Measurements from ENCODE around the gene RPL7A. TPM values are rescaled to one million over a fixed set of nuclear protein-coding genes. Genes with fewer than 3 reads are reported as not detected.
"Not testable (repeated sequence)": the region's sequence is repeated elsewhere in the genome, so short reads cannot be mapped to it uniquely, and the experiment has no call there.

RPL7A gene
- total RNA-seq, 4 donors from 2014 or later: 1,813 to 2,244 (median 1,961) TPM

DNA sequence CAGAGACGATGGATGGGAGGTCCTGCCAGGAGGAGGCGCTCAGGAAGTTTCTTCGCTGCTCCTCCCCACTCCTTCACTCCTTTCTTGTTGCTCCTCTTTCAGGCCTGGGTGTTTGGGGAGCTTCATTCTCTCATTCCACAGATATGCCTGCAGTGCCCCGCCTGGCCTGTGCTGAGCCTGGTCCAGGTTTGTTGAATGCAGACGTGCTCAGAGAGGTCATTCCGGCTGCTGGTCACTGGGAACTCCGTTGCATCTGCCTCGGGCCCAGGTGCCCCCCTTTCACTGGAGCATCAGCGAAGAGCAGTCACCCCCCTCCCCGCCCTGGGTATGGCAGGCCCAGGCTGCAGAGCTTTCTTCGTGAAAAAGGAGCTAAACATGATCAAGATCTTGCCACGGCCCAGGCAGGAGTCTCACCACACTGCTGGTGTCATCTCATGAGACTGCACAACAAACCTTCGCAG is 27.6 kb upstream of the RPL7A start:
- no peak for ATAC-seq (ENCODE audit: low FRiP score)
- TF ChIP-seq, protein P1, sequence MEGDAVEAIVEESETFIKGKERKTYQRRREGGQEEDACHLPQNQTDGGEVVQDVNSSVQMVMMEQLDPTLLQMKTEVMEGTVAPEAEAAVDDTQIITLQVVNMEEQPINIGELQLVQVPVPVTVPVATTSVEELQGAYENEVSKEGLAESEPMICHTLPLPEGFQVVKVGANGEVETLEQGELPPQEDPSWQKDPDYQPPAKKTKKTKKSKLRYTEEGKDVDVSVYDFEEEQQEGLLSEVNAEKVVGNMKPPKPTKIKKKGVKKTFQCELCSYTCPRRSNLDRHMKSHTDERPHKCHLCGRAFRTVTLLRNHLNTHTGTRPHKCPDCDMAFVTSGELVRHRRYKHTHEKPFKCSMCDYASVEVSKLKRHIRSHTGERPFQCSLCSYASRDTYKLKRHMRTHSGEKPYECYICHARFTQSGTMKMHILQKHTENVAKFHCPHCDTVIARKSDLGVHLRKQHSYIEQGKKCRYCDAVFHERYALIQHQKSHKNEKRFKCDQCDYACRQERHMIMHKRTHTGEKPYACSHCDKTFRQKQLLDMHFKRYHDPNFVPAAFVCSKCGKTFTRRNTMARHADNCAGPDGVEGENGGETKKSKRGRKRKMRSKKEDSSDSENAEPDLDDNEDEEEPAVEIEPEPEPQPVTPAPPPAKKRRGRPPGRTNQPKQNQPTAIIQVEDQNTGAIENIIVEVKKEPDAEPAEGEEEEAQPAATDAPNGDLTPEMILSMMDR (IDR thresholded peaks at IDR 0.05): no peak
- DNase-seq (ENCODE audit: low spot score): no peak

DNA sequence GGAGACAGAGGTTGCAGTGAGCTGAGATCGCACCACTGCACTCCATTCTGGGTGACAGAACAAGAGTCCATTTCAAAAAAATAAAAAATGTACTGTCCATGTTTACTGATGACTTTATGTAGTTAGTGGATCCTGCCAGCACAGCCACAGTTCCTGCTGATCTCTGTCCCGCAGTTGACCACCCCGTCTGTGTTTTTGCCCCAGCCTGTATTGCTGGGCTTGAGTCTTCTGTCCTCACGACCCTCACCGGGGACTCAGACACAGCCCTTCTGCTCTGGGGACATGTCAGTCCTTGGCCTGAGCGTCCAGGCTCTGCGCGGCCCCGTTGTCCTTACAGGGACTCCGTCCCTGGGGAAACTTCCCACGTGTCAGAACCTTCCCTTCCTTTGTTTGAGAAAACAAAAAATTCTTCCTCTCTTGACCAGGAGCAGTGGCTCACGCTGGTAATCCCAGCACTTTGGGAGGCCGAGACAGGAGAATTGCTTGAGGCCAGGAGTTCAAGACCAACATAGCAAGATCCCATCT is 26.5 kb upstream of the RPL7A start:
- ATAC-seq (ENCODE audit: low FRiP score) (no peak), DNase-seq (ENCODE audit: low spot score) (no peak)
- TF ChIP-seq, protein P1 (IDR thresholded peaks at IDR 0.05): no peak

- no peak for ATAC-seq (ENCODE audit: low FRiP score)
- no peak for DNase-seq (ENCODE audit: low spot score)
- TF ChIP-seq, protein P1 (IDR thresholded peaks at IDR 0.05): no peak
These were observed 25.3 kb upstream of the RPL7A start for GRCh38 chr9:133322701-133323100.

- DNase-seq (ENCODE audit: low spot score): no peak
- TF ChIP-seq, protein P1 (IDR thresholded peaks at IDR 0.05): no peak
- no peak for ATAC-seq (ENCODE audit: low FRiP score)
These were observed 24.8 kb upstream of the RPL7A start for GRCh38 chr9:133323211-133323610.

- DNase-seq (ENCODE audit: low spot score) (no peak), ATAC-seq (ENCODE audit: low FRiP score) (no peak)
- TF ChIP-seq, protein P1 (IDR thresholded peaks at IDR 0.05): no peak
These were observed 23.9 kb upstream of the RPL7A start for GRCh38 chr9:133323991-133324703.

- not testable (repeated sequence) for ATAC-seq (ENCODE audit: low FRiP score); DNase-seq (ENCODE audit: low spot score)
These were observed 21.0 kb upstream of the RPL7A start for GRCh38 chr9:133327021-133327420.

- ATAC-seq (ENCODE audit: low FRiP score) (no peak), DNase-seq (ENCODE audit: low spot score) (no peak)
- TF ChIP-seq, protein P1 (IDR thresholded peaks at IDR 0.05): no peak
These were observed 20.1 kb upstream of the RPL7A start for GRCh38 chr9:133327834-133328484.

DNA sequence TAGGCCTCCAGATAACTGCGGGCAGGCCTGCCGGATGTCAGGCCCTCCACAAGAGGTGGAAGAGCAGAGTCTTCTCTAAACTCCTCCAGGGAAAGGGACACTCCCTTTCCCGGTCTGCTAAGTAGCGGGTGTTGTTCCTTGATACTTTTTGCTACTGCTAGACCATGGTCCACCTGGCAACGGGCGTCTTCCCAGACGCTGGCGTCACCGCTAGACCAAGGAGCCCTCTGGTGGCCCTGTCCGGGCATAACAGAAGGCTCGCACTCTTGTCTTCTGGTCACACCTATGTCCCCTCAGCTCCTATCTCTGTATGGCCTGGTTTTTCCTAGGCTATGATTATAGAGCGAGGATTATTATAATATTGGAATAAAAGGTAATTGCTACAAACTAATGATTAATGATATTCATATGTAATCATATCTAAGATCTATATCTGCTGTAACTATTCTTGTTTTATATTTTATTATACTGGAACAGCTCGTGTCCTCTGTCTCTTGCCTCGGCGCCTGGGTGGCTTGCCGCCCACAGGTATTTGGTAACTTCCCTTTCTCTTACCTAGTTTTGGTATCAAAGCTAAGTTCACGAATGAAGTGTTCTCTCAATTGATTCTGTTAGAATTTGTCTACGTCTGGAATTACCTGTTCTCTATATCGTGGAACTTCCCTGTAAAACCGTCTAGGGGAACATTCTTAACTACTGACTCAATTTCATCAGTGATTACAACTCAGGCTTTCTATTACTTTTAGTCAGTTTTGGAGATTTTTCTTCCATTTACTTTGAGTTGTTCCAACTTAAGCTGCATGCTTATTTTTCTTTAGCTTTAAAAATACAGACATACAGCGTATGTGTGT is 18.5 kb upstream of the RPL7A start:
- not testable (repeated sequence) for ATAC-seq (ENCODE audit: low FRiP score); DNase-seq (ENCODE audit: low spot score)
